NCI-H146 treated with DMSO at 0.1 percent for 48 hours (cell line): ENCODE measurements around the gene AKT1.

ENCODE experiments used
- DNase-seq: peaks from one replicate; lab custom pipeline; 2025; ENCODE audit not compliant: unreplicated experiment; lab: John Stamatoyannopoulos, UW

AKT1 gene

DNA sequence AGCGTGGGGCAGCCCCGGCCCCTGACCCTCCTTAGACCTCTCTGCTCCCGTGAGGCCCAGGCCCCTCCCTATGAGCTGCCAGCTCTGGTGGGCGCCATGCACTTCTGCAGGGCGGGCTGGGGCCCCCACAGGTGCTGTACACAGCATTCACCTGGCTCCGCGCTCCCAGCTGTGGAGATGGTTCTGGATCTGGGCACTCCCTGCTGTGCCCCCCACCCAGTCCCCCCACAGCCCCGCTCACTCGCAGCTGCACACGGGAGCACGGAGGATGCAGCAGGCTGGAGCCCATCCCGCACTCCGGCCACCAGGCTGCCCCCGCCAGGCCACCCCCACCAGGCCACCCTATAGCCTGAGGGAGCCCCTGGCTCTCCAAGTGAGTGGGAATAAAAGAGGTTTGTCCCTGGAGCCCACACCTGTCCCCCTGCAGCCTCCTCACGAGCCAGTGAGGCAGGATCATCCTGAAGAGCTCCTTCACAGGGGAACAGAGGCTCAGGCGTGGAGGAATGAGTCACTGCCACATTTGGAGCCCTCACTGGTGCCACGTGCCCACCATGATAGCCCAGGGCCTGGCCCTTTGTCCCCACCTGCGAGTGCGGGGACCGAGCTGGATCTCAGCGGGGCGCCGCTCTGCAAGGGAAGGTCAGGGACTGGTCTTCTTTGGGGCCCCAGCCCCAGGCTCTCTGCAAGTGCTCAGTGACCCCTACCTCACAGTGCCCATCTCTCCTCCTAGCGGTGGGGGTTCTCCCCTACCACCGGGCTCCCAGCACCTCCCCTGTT, 69.6 kb downstream of the AKT1 start:
- no peak for DNase-seq

GRCh38 chr14:104724981-104725771, 70.4 kb downstream of the AKT1 start:
- no peak for DNase-seq

DNA sequence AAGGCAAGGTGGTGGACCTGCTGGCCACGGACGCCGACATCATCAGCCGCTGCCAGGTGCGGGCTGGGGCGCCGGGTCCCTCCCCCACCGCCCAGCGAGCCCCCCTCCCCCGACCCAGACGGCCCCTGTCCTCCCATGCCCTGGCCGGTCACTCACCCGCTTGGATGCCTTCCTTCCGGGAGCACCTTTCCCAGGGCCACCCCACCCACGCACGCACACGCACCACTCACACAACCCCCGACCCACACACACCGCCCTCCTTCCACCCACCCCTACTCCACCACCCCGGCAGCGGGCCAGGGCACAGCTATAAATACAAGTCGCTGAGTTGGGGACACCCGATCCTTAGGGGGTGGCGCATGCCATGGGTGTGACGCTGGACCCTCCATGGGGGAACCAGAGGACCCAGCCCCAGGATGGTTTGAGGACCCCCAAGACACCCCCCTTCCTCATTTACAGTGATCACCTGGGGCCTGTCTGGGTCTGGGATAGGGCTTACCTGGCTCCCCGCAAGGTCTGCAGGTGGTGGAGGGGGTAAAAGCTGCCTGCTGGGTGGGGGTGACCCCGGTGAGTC, 71.1 kb downstream of the AKT1 start:
- no peak for DNase-seq

DNA sequence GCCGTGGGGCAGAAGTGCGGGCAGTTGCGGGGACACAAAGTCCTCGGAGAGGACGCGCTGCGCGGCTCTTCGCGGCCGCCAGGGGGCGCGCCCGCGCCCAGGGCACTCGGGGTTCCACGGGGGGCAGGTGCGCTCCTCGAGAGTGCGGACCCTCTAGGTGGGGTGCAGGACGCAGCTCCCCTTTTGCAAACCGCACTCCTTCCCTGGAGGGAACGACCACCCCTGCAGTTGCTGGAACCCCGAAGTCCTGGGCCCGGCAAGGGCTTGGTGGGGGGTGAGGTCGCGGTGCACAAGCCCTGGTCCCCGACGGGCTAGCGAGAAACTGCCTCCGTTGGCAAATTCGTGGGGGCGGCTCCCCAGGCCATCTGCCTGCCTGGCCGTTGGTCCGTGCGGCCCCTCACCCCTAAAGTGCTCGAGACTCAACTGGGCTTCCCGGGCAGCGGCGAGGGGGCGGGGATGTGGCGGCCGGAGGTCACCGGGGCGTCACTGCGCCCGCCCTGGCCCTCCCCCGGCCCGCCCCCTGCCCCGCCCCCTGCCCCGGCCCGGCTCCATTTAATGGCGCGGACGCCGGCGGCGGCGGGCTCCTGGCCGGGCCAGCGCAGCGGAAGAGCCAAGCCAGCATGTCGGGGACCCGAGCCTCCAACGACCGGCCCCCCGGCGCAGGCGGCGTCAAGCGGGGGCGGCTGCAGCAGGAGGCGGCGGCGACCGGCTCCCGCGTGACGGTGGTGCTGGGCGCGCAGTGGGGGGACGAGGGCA, 71.7 kb downstream of the AKT1 start, which contains the start of gene ADSS1:
ADSS1 (plus strand) TSS at position 579 of the 756 bp plus-strand sequence; CDS start at position 621, 42 bp downstream.
- DNase-seq, result peak; percentile 33

GRCh38 chr14:104722938-104723650, 72.5 kb downstream of the AKT1 start:
- no peak for DNase-seq

DNA sequence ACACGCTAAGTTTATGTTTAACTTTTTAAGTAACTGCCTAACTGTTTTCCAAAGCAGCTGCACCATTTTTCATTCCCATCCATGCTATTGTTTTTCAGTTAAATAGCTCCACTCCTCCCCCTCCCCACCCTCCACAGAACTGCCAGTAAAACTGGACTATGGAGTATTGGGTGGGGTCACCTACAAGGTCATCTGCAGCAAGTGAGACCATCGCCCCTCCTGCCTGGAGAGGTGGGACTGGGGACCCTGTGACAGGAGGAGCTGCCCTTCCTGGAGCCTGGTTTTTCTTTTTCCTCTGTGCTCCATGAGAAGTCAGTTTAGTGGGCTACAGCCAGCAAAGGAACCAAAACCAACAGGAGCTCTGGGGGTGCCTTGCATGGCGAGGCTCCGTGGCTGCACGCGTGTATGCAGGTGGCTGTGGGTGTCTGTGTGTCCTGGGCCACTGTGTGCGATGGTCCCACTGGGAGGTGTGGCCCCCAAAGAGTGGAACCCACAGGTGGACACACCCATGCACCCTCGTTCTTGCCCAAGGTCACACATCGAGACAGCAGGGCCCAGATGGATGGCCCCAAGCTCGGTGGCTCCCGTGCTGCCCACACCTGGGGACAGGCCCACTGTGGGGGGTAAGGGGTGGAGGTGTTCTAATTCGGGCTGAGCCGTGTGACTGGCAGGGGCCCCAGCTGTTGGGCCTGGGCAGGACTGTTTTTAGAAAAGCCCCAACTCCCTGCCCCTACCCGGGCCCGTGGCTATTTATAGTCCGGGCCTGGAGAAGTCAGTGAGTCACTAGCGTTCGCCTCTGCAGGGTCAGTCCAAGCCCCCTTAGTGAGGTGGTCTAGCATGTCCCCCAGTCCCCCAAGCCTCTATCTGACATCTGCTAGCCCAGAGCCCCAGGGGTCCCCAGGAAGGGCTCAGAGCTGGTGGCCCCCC, 73.8 kb downstream of the AKT1 start:
- DNase-seq, result no peak
